Erythroblast (primary cell): ENCODE measurements around the gene AQP6.
"Not testable (repeated sequence)": the region's sequence is repeated elsewhere in the genome, so short reads cannot be mapped to it uniquely, and the experiment has no call there.

Source experiments
- GATA1 ChIP-seq: IDR thresholded peaks from 2 replicates; pipeline ENCODE4 v1.6.1; 2011; ENCODE audit warnings: low read depth, mild to moderate bottlenecking, control low read depth, low read length, moderate library complexity
- POLR2A ChIP-seq: IDR thresholded peaks from 2 replicates; pipeline ENCODE4 v1.6.1; 2011; ENCODE audit warnings: mild to moderate bottlenecking, low read length

GRCh38 chr12:49986476-49986875 lies 13.7 kb downstream of the AQP6 start:
- not testable (repeated sequence) for TF ChIP-seq POLR2A, GATA1
